GM06990 (cell line): ENCODE measurements around the gene PHYKPL.

Experiments used
- DNase-seq: peaks from one replicate; pipeline ENCODE4 v3.0.0-alpha.2; 2011; ENCODE audit not compliant: insufficient read length; ENCODE audit errors: extremely low read depth
- H3K27me3 ChIP-seq: replicated peaks from 2 replicates; pipeline ENCODE4 v1.6.0; 2011; ENCODE audit warnings: low read length; ENCODE audit not compliant: control insufficient read depth, insufficient read depth
- H3K36me3 ChIP-seq: 2 replicates; pipeline ENCODE4 v1.5.1; 2011; ENCODE audit warnings: low read length; ENCODE audit not compliant: control insufficient read depth, insufficient read depth
- H3K4me3 ChIP-seq: replicated peaks from 2 replicates; pipeline ENCODE4 v1.5.1; 2011; ENCODE audit warnings: low read depth, mild to moderate bottlenecking, control low read depth, low read length
- TF ChIP-seq, protein P1 (sequence below): IDR thresholded peaks from 2 replicates; pipeline ENCODE4 v1.5.1; 2011; ENCODE audit warnings: low read length, control low read depth, mild to moderate bottlenecking, inconsistent platforms; ENCODE audit not compliant: insufficient read depth, poor library complexity, severe bottlenecking

PHYKPL gene

DNA sequence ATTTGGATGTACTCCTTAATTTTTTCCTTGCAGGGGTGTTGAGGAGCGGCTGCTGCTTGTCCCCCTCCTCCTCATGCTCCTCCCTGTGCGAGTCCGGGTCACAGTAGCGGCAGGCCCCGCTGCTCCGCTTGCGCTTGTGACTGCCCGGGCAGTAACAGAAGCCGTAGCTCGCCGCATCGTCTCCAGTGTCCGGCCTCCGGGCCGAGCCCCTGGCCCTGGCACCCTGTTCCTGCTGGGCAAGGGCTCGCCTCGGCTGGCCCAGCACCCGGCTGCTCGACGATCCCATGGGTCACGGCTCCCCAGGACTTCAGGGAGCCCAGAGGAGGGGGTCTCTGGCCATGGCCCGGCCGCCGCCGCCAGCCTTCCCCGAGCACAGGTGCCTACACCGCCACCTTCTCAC is 45.6 kb downstream of the PHYKPL start, which contains the start of gene GMCL2:
Gene GMCL2, minus strand, starts transcription at position 358 of the 400 bp plus-strand sequence. Its CDS starts 72 bp downstream, at position 286.
- TF ChIP-seq, protein P1, sequence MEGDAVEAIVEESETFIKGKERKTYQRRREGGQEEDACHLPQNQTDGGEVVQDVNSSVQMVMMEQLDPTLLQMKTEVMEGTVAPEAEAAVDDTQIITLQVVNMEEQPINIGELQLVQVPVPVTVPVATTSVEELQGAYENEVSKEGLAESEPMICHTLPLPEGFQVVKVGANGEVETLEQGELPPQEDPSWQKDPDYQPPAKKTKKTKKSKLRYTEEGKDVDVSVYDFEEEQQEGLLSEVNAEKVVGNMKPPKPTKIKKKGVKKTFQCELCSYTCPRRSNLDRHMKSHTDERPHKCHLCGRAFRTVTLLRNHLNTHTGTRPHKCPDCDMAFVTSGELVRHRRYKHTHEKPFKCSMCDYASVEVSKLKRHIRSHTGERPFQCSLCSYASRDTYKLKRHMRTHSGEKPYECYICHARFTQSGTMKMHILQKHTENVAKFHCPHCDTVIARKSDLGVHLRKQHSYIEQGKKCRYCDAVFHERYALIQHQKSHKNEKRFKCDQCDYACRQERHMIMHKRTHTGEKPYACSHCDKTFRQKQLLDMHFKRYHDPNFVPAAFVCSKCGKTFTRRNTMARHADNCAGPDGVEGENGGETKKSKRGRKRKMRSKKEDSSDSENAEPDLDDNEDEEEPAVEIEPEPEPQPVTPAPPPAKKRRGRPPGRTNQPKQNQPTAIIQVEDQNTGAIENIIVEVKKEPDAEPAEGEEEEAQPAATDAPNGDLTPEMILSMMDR, result no peak
- no peak for DNase-seq
- H3K36me3 ChIP-seq, result no peaks in the 10 kb centered on the region

GRCh38 chr5:178186427-178186826 is 46.2 kb downstream of the PHYKPL start:
- TF ChIP-seq, protein P1, result no peak
- DNase-seq, result no peak
- Histone ChIP-seq H3K27me3 (no peaks in the 10 kb centered on the region; the same call in 1 of the 2 replicates), H3K4me3 (no peak overlapping the region), H3K36me3 (no peaks in the 10 kb centered on the region)

More for the DNA sequence above, 45.6 kb downstream of the PHYKPL start, which contains the start of gene GMCL2:
- H3K27me3 ChIP-seq, result no peaks in the 10 kb centered on the region; the same call in 1 of the 2 replicates
- H3K4me3 ChIP-seq, result no peak within 1 kb of the TSS

DNA sequence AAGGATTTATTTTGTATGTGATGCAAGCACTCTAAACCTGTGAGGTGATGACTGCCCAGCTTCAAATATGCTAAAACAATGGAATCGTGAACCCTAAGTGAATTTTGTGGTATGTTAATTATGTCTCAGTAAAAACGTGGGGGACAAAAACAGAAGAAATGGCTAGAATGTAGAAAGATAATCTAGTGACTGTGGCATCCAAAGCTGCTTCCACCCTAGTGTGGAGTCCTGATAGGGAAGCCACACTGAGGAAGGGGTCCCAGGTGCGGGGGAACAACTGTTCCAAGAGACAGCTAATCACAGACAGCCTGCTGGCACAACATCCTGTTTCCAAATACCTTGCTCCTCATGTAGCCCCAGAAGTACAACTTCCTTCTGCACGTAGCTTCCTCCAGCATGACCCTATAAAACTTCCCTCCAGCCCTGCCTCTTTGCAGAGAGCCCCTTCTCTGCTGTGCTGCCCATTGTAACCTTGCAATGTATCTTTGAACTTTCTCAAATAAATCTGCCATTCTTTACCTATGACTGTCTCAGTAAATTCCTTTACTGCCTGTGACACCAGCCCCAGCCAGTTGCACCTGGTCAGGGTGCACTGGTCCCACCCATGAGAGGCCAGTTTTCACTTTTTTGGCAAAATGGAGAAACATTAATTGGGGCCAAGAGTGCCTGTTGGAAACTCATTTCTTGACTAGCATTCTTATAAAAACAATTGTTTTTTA is 50.3 kb downstream of the PHYKPL start:
- H3K27me3 ChIP-seq, result no peaks in the 10 kb centered on the region
- no peak overlapping the region for H3K4me3 ChIP-seq
- no peaks in the 10 kb centered on the region for H3K36me3 ChIP-seq
- DNase-seq, result no peak
- TF ChIP-seq, protein P1, result no peak

DNA sequence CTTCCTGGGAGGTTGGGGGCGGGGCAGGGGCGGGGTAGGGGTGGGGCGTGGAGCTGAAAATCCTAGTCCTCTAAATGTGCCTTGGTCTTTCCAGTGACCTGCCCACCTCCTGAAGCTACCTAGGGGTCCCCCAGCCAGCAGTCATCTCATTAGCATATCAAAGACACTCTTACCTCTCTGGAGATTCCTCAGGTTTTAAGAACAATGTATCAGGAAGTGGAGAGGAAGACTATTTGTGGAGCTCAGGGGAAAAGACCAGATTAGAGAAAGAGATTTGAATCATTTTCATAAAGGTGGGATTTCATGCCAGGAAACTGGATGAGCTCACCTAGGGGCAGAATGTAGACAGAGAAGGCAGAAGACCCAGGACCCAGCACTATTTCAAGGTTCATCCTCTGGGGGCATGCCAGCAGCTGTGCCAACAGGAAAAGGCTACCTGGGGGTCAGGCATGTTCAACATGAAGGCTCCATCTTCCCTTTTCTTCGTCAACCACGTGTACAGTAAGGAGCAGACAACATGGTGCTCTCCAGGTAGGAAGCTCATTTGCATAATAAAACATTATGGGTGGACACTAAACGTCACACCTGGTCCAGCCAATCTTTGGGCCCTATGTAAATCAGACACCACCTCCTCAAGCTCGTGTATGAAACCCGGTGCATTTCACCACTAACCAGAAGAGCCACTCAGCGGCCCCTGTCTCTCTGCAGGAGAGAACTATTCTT is 52.3 kb downstream of the PHYKPL start:
- DNase-seq, result no peak
- no peaks in the 10 kb centered on the region for H3K27me3 ChIP-seq

GRCh38 chr5:178177569-178177968 is 55.0 kb downstream of the PHYKPL start:
- DNase-seq, result no peak
- Histone ChIP-seq H3K36me3 (no peaks in the 10 kb centered on the region), H3K27me3 (no peaks in the 10 kb centered on the region), H3K4me3 (no peak overlapping the region)
- TF ChIP-seq, protein P1, result no peak

More for the DNA sequence above, 52.3 kb downstream of the PHYKPL start:
- Histone ChIP-seq H3K4me3 (no peak overlapping the region), H3K36me3 (no peaks in the 10 kb centered on the region)
- TF ChIP-seq, protein P1, result no peak
